HUDEP-2 (cell line): ENCODE measurements around the gene SLC6A13.
"Not testable (repeated sequence)": the region's sequence is repeated elsewhere in the genome, so short reads cannot be mapped to it uniquely, and the experiment has no call there.

Experiments
- DNase-seq, 76 experiments: peaks; one replicate each; lab custom pipeline; 2025; ENCODE audit not compliant: unreplicated experiment in 76 of 76; lab: John Stamatoyannopoulos, UW

SLC6A13 gene

GRCh38 chr12:202081-202731 is 60.4 kb downstream of the SLC6A13 start:
- DNase-seq, result no peak

DNA sequence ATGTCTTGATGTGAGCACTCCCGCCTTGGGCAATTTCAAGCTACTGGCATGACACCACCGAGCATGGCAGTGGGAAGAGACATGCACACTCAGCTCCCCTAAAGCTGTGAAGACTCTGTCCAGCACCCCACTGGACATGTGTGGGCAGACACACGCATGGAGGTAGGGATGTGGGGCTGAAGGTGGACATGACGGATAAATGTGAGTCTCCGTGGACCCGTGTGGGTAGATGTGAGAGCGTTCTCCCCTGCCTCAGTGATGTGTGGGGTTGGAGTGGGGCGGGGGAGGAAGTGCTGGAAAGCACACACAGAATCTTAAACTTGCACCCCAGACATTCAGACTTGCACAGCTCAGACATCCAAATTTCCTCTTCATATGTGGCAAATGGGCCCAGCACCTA is 61.3 kb downstream of the SLC6A13 start:
- no peak for DNase-seq

DNA sequence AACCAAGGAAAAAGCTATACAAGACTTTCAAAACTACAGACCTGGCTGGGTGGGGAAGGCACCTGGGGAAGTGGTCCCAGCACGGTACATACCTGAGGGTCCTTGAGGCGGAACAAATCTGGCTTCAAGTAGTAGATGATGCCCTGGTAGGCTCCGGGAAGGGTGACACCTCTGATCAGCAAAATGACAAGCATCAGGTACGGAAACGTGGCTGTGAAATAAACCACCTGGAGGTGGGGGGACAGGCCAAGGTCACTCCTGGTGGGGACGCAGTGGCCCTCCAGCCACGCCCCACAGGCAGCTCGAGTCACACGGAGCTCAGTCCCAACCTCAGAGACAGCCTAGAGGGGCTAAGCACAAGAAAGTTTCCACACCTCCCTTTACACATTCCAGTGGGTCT is 63.9 kb downstream of the SLC6A13 start:
- DNase-seq, result no peak

DNA sequence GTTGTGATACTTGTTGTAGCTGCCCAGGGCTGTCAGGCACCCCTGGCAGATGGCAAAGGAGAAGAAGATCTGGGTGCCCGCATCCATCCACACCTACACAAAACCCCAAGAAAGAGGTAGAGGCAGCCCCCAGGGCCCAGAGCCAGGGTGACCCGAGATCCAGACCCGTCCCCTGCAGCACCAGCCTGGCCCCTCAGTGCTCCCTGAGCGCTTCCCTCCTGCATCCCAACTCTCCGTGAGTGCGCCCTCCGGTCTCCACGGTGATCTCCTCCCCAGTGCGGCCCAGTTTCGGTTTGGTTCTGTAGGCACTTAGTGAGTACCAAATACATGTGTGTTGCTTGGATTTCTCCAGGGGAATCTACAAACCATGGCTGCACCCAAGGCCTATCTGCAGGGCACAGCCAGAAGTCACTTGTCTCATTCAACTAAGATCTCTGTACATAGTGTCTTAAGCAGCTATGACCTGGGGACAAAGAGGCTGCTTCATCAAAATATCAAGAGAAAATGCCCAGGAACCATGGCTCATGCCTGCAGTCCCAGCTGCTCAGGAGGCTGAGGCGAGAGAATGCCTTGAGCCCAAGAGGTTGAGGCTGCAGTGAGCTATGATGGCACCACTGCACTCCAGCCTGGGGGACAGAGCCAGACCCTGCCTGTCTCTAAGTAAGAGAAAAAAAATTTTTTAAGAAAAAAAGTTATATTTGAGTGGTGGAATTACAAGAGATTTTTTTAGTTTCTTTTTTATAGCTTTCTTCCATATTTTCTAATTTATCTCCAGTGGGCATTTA is 64.5 kb downstream of the SLC6A13 start:
- DNase-seq, result no peak

DNA sequence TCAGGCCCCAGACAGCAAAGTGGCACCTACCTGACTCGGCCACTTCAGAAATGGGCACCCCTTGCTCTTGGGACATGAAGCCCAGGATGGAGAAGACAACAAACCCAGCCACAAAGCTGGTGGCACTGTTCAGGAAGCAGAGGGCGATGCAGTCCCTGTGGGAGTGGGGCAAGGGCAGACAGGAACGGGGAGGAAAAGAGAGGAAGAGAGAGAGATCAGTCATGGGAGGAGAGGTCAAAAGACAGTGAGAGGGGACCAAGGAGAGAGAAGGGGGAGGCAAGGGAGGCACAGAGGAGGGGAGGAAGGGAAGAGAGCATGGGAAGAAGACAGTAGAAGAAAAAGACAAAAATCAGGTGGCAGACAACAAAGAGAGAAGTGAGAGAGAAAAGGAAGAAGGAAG is 65.3 kb downstream of the SLC6A13 start:
- DNase-seq, result no peak

DNA sequence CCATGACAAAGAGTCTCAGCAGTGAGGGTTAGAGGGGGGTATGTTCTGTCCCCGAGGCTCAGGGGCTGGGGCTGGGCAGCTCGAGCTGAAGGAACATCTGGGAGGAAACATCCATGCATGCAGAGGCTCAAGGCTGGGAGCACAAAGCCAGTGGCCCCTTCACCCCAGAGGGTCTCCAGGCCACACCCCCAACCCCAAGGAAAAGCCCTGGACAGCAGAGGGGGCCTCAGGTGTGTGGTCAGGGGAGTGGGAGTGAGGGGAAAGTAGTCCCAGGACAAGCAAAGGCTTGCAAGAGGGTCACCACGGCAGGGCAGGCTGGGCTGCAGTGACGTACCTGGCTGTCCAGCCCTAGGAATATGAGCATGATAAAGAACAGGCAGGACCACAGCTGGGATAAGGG is 66.2 kb downstream of the SLC6A13 start:
- no peak for DNase-seq

DNA sequence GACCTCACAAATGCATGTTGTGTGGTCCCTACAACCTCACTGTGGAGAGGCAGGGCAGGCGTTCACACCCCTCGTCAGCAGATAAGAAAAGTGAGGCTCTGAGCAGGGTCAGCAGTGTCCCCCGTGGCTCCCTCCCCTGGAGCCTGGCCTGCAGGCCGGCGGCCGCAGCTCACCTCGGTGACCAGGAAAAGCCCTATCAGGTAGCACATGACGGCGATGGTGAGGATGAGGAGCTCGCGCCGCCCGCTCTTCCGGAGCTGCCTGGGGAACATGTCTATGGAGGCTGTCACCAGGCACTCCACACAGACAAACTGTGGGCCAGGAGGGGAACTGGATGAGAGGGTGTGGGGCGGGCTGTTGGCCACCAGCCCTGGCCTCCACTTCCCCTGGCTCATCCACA is 66.7 kb downstream of the SLC6A13 start:
- no peak for DNase-seq

- no peak for DNase-seq
These were observed 67.5 kb downstream of the SLC6A13 start for GRCh38 chr12:195156-195555.

GRCh38 chr12:194276-194675 is 68.4 kb downstream of the SLC6A13 start:
- no peak for DNase-seq

- DNase-seq, result no peak
These were observed 69.4 kb downstream of the SLC6A13 start for GRCh38 chr12:193261-193660.

DNA sequence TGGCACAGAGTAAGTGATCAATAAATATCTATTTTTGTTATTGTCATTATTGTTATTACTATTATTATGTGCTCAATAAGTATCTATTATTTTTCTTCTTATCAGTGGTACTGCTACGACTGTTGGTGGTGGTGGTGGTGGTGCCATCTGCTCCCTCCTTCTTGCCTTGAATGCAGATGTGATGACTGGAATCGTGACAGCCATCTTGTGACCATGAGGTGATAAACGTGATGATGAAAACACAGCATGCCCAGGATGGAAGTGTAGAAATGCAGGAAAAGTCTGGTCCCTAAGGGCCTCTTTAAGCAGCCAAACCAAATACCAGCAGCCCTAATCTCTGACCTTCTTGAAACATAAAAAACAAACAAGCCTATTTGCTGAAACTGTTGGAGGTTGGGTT is 71.1 kb downstream of the SLC6A13 start:
- no peak for DNase-seq

DNA sequence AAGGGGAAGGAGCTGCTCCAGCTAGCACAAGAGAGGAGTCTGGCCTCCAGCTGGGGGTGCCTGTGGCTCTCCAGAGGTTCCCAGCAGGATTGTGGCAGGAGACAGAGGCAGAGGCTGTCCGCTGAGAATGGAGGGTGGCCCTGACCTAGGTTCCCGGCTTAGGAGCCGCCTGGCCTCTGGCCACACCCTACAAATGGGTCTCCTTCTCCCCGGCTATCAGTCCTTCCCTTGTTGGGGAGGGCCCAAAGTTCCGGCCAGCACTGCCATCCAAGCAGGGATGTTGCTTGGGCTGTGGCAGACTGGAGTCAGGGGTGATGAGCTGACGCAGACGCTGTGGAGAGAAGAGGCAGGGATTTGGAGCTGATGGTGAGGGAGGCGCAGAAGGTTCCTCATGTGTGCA is 71.8 kb downstream of the SLC6A13 start:
- no peak for DNase-seq

GRCh38 chr12:189622-189962 is 73.0 kb downstream of the SLC6A13 start:
- DNase-seq, result no peak

GRCh38 chr12:188910-189621 is 73.6 kb downstream of the SLC6A13 start:
- peak in 34 of 76 experiments; percentile 14 to 57 (median 38) for DNase-seq

DNA sequence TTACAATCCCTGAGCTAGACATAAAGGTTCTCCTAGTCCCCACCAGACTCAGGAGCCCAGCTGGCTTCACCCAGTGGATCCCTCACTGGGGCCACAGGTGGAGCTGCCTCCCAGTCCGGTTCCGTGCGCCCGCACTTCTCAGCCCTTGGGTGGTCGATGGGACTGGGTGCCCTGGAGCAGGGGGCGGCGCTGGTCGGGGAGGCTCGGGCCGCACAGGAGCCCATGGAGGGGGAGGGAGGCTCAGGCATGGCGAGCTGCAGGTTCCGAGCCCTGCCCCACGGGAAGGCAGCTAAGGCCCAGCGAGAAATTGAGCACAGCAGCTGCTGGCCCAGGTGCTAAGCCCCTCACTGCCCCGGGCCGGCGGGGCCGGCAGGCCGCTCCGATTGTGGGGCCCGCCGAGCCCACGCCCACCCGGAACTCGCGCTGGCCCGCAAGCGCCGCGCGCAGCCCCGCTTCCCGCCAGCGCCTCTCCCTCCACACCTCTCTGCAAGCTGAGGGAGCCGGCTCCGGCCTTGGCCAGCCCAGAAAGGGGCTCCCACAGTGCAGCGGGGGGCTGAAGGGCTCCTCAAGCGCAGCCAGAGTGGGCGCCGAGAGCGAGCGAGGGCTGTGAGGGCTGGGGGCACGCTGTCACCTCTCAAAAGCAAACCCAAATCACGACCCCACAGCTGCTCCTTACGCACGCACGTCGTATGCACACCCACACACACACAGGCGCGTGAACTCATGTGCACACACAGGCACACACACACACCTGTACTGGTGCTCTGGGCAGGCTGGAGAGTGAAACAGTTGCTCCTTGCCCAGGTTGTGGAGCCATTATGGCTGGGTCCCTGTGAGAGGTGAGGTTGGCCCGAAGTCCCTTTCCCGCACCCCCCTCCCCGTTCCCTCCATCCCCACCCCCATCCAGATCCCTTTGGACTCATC is 74.4 kb downstream of the SLC6A13 start:
- DNase-seq, result not testable (repeated sequence)

DNA sequence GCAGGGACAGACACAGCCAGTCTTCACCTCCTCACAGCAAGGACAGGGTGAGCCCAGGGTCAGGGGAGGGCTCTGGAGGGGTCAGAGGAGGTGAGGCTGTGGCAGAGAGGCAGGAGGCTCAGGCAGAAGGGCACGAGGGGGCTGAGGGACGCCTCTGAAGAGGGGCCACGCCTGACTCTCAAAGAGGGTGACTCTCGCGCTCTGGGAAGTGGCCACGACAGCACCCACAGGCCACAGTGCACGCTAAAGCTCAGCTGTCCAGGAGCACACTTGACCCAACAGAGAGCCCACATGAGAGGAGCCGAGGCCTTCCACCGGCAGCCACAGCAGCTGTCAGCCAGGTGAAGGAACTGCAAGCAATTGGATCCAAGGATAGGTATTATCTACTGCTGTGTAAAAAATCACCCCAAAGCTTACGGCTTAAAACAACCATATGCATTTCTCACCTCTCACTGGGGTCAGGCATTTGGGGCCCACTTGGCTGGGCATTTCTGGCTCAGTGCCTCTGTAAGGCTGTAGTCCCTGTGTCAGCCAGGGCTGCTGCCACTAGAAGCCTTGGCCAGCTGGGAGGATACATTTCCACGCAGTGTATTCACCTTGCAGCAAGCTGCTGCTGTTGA is 76.5 kb downstream of the SLC6A13 start:
- no peak for DNase-seq

- no peak for DNase-seq
These were observed 77.1 kb downstream of the SLC6A13 start for GRCh38 chr12:185576-185955.

- no peak for DNase-seq
These were observed 77.6 kb downstream of the SLC6A13 start for GRCh38 chr12:184811-185575.

DNA sequence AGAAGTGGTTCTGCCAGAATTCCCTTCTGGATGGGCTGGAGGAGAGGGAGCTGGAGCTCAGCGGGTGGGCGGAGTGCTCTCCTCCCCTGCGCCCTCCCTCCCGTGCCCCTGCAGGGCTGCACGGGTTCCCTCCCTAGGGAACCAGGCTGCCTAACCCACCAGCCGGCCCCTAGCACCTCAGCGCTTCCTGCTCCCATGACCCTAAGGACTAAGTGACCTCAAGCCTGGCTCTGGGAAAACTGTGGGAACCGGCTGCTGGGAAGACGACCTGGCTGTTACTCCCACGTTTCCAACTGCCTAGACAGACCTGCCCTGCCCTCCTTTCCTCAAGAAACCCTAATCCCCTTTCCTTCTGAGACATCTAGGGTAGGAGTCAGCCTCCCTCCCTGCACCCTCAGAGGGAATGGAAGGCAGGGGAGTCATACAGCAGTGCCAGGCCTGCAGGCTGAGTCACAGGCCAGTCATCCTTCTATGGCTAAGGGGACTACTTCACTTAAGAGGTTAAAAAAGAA is 80.2 kb downstream of the SLC6A13 start:
- DNase-seq, result peak in 17 of 76 experiments; percentile 10 to 46 (median 20)
